Endothelial cell of umbilical vein (primary cell): ENCODE results near the gene AKAIN1. TPM values are rescaled to one million over a fixed set of nuclear protein-coding genes. Genes with fewer than 3 reads are reported as not detected.

Experiments used
- BruUV-seq: library from RNA; stranded (reverse); fragments of 400-500 nt; replicated peaks from 2 replicates; lab custom pipeline; 2021; lab: Mats Ljungman, UMichigan
- CTCF ChIA-PET: fragments of 300-600, 350-600 bp; sonication (Branson Sonifier 250); formaldehyde crosslinking; loops from one replicate; lab custom pipeline; 2021; ENCODE audit warnings: antibody characterized with exemption, inconsistent platforms; lab: Charles Lee
- POLR2A ChIA-PET: fragments of 300-600, 350-600 bp; sonication (Branson Sonifier 250); formaldehyde crosslinking; loops from one replicate; lab custom pipeline; 2021; ENCODE audit warnings: antibody characterized with exemption, inconsistent platforms; lab: Charles Lee
- DNase-seq: peaks from one replicate; pipeline ENCODE4 v3.0.0-alpha.2; 2011; ENCODE audit warnings: low read depth, low spot score
- FAIRE-seq: peaks from 2 replicates; lab custom pipeline; 2011; peaks lifted over from hg19 to GRCh38; lab: Jason Lieb, UNC
- H2AFZ ChIP-seq: 2 replicates; pipeline ENCODE4 v1.6.0; 2012; ENCODE audit warnings: low read depth, low read length, control low read depth, inconsistent platforms
- H3K27ac ChIP-seq: 2 replicates; pipeline ENCODE4 v1.5.1; 2011; ENCODE audit warnings: low read depth, mild to moderate bottlenecking, control low read depth, low read length, moderate library complexity; ENCODE audit not compliant: insufficient read depth
- H3K27me3 ChIP-seq, 2 experiments: 2 replicates each; pipeline versions ENCODE4 v1.6.0 to v1.6.1; 2011; ENCODE audit warnings: low read length in 2 of 2, mixed read lengths in 1 of 2; ENCODE audit not compliant: control insufficient read depth in 2 of 2, insufficient read depth in 2 of 2
- H3K36me3 ChIP-seq, 2 experiments: 2 replicates in 1 of 2; 3 replicates in 1 of 2; pipeline ENCODE4 v1.5.1; 2011; ENCODE audit warnings: low read length in 2 of 2, mild to moderate bottlenecking in 1 of 2, moderate library complexity in 1 of 2; ENCODE audit not compliant: control insufficient read depth in 2 of 2, insufficient read depth in 2 of 2; ENCODE audit errors: extremely low read depth in 1 of 2
- H3K4me1 ChIP-seq: 3 replicates; pipeline ENCODE4 v1.5.1; 2011; ENCODE audit warnings: mild to moderate bottlenecking, low read length; ENCODE audit not compliant: control insufficient read depth, insufficient read depth; ENCODE audit errors: extremely low read depth
- H3K4me2 ChIP-seq: 2 replicates; pipeline ENCODE4 v1.6.1; 2011; ENCODE audit warnings: low read length, control low read depth, mixed read lengths; ENCODE audit not compliant: insufficient read depth
- H3K4me3 ChIP-seq, 3 experiments: fragments of 200-600 bp in 1 of 3; sonication (generic), shearing (Covaris generic) in 1 of 3; replicated peaks in 1 of 3; 2 replicates each; pipeline ENCODE4 v1.5.1; 2011 to 2016; ENCODE audit warnings: control low read depth in 3 of 3, low read length in 3 of 3, mild to moderate bottlenecking in 2 of 3, inconsistent platforms in 1 of 3, low read depth in 1 of 3, moderate library complexity in 1 of 3; ENCODE audit not compliant: insufficient read depth in 1 of 3
- H3K79me2 ChIP-seq: 2 replicates; pipeline ENCODE4 v1.6.0; 2012; ENCODE audit warnings: low read length, inconsistent platforms; ENCODE audit not compliant: control insufficient read depth, insufficient read depth
- H3K9ac ChIP-seq: replicated peaks from 2 replicates; pipeline ENCODE3; 2011; ENCODE audit warnings: low read length, control low read depth; ENCODE audit not compliant: insufficient read depth; ENCODE audit errors: extremely low read depth
- H3K9me1 ChIP-seq: replicated peaks from 3 replicates; pipeline ENCODE4 v1.6.0; 2011; ENCODE audit warnings: mild to moderate bottlenecking, low read length; ENCODE audit not compliant: control insufficient read depth, insufficient read depth; ENCODE audit errors: extremely low read depth
- H3K9me3 ChIP-seq: replicated peaks from 2 replicates; pipeline ENCODE4 v1.5.1; 2012; ENCODE audit warnings: low read length, inconsistent platforms; ENCODE audit not compliant: control insufficient read depth, insufficient read depth
- H4K20me1 ChIP-seq: replicated peaks from 2 replicates; pipeline ENCODE3; 2011; ENCODE audit warnings: mild to moderate bottlenecking, low read length; ENCODE audit not compliant: control insufficient read depth, insufficient read depth; ENCODE audit errors: extremely low read depth
- CTCF ChIP-seq, 2 donors: IDR thresholded peaks; 1 replicate in 1 of 2; 2 replicates in 1 of 2; pipeline ENCODE4 v1.5.1; 2011; ENCODE audit warnings: low read length in 2 of 2, mild to moderate bottlenecking in 2 of 2, moderate library complexity in 2 of 2, control low read depth in 1 of 2, inconsistent platforms in 1 of 2, low read depth in 1 of 2; ENCODE audit not compliant: insufficient read depth in 1 of 2; ENCODE audit errors: extremely low read depth in 1 of 2
- EZH2 ChIP-seq: IDR thresholded peaks from 2 replicates; pipeline ENCODE4 v1.6.1; 2012; ENCODE audit warnings: borderline replicate concordance, low read depth, mild to moderate bottlenecking, moderate library complexity, low read length, inconsistent platforms; ENCODE audit not compliant: severe bottlenecking
- FOS ChIP-seq: IDR thresholded peaks from 2 replicates; pipeline ENCODE4 v1.6.1; 2011; ENCODE audit warnings: mild to moderate bottlenecking, low read length, moderate library complexity, borderline replicate concordance; ENCODE audit not compliant: insufficient read depth
- GATA2 ChIP-seq: IDR thresholded peaks from 2 replicates; pipeline ENCODE4 v1.7.0; 2011; ENCODE audit warnings: low read depth, mild to moderate bottlenecking, moderate library complexity, mixed read lengths, low read length; ENCODE audit not compliant: insufficient read length, insufficient read depth
- JUN ChIP-seq: IDR thresholded peaks from 2 replicates; pipeline ENCODE4 v1.6.1; 2011; ENCODE audit warnings: borderline replicate concordance, low read depth; ENCODE audit not compliant: insufficient read length, insufficient read depth
- MAX ChIP-seq: IDR thresholded peaks from 2 replicates; pipeline ENCODE4 v1.6.1; 2011; ENCODE audit not compliant: insufficient read depth, insufficient read length
- MYC ChIP-seq: IDR thresholded peaks from one replicate; pipeline ENCODE4 v1.6.1; 2011; ENCODE audit warnings: mild to moderate bottlenecking, low read depth, low read length
- POLR2A ChIP-seq: IDR thresholded peaks from 2 replicates; pipeline ENCODE4 v1.6.1; 2012; ENCODE audit warnings: low read depth, mild to moderate bottlenecking, control low read depth, low read length
- POLR2AphosphoS5 ChIP-seq: IDR thresholded peaks from 2 replicates; pipeline ENCODE4 v1.6.1; 2012; ENCODE audit warnings: low read depth, mild to moderate bottlenecking, control low read depth, low read length, moderate library complexity; ENCODE audit not compliant: insufficient read depth
- dilution Hi-C: fragments of 300-500 bp; cut with MboI; formaldehyde crosslinking; loops from one replicate; pipeline ENCODE4 v1.15.0; 2019; ENCODE audit warnings: low sequenced_read_pairs; ENCODE audit not compliant: extremely low pct_ligation_motif_present
- intact Hi-C: fragments of 100-400 bp; cut with micrococcal nuclease; formaldehyde crosslinking; loops from one replicate; pipeline ENCODE4 v1.10.0; 2022
- polyA plus RNA-seq, 4 experiments: library from polyadenylated mRNA; depleted of rRNA in 3 of 4; stranded (reverse) in 3 of 4; unstranded in 1 of 4; fragments of >200 nt; gene quantifications; 2 replicates each; pipeline versions ENCODE4 v1.2.1 to v1.2.3, GENCODE V29; 2011 to 2012; ENCODE audit warnings: missing spikeins in 1 of 4
- total RNA-seq: library from RNA; stranded (reverse); gene quantifications from 2 replicates; pipeline ENCODE4 v1.2.3, GENCODE V29; 2021

The AKAIN1 gene
- total and polyA plus RNA-seq, 2 donors (not counting 3 experiments of a cell fraction or from before 2014, with no cell fraction given), result not detected

GRCh38 chr18:5237723-5238370 lies 40.8 kb upstream of the AKAIN1 start:
- POLR2A ChIA-PET, result interaction anchor here (3.3 kb wide), 1 partner anchor 58 kb away, joined by 22 read pairs; the partner anchor contains the start of gene ZBTB14
- no peaks in the 10 kb centered on the region for H4K20me1 ChIP-seq
- peaks cover 9 to 17% of the 10 kb centered on the region in 2 experiments for H3K27me3 ChIP-seq
- H3K9me1 ChIP-seq, result no peaks in the 10 kb centered on the region
- no peaks in the 10 kb centered on the region for H3K9me3 ChIP-seq
- peaks cover 8% of the 10 kb centered on the region for H3K79me2 ChIP-seq
- CTCF ChIA-PET, result interaction anchor here (0.6 to 2.8 kb wide), 9 partner anchors 8 to 1451 kb away, joined by 3 to 25 read pairs (median 3); partner anchors contain the start of gene ZBTB14
- peak; percentile 86 for FAIRE-seq
- peak; percentile 91 for DNase-seq
- H3K27ac ChIP-seq, result peak overlapping the region; percentile 73
- BruUV-seq, result no TSS peak
- H2AFZ ChIP-seq, result peak overlapping the region; percentile 92
- dilution Hi-C loops (no loop called here), intact Hi-C loops (loop anchor here (1.0 to 5.0 kb wide), 3 partner anchors 58 to 394 kb away; no protein-coding TSS in a partner anchor)
- H3K4me2 ChIP-seq, result peak overlapping the region; percentile 83
- peaks cover 20% of the 10 kb centered on the region for H3K4me1 ChIP-seq
- H3K36me3 ChIP-seq, result peaks cover 0 to 2% of the 10 kb centered on the region in 2 experiments
- H3K4me3 ChIP-seq, result peak overlapping the region; percentile 66 to 80 (median 72)
- H3K9ac ChIP-seq, result peak overlapping the region; percentile 68
- TF ChIP-seq GATA2 (no peak), EZH2 (no peak), POLR2A (peak; percentile 81), FOS (no peak), JUN (no peak), MAX (peak; percentile 21), POLR2AphosphoS5 (peak; percentile 89), CTCF (IDR thresholded peaks at IDR 0.05; ENCODE audit: extremely low read depth in 1 of 2, insufficient read depth in 1 of 2, low read depth in 1 of 2, low read length in 2 of 2) (peak in 1 of 2 donors; percentile 61), MYC (no peak)
